GM12878 (cell line): ENCODE data around the gene LGMN. TPM values are rescaled to one million over a fixed set of nuclear protein-coding genes. Genes with fewer than 3 reads are reported as not detected.
A peak's percentile ranks its signal among the peaks of the same experiment; 100 is the strongest.
"Not testable (repeated sequence)": the region's sequence is repeated elsewhere in the genome, so short reads cannot be mapped to it uniquely, and the experiment has no call there.

Experiments used
- ATAC-seq: fragments of 200-7000 bp; cut with Tn5 transposase; 3 replicates; pipeline ENCODE4 v1.9.1; 2020; ENCODE audit warnings: mild to moderate bottlenecking, moderate library complexity
- BruUV-seq: library from RNA; stranded (reverse); fragments of 400-500 nt; replicated peaks from 2 replicates; lab custom pipeline; 2021; lab: Mats Ljungman, UMichigan
- CTCF ChIA-PET: fragments of 300-600 bp; sonication (Branson Sonifier 250); formaldehyde crosslinking; extraction: SDS; loops from one replicate; lab custom pipeline; 2021; ENCODE audit warnings: inconsistent platforms; lab: Yijun Ruan, JAX
- POLR2A ChIA-PET: fragments of 350-600 bp; formaldehyde crosslinking; extraction: SDS; loops from one replicate; lab custom pipeline; 2021; ENCODE audit warnings: inconsistent platforms; lab: Charles Lee
- RAD21 ChIA-PET: fragments of 300-600 bp; sonication (Branson Sonifier 250); formaldehyde crosslinking; loops from one replicate; lab custom pipeline; 2023; ENCODE audit warnings: antibody characterized with exemption; ENCODE audit not compliant: unreplicated experiment; lab: Charles Lee
- SMC1A ChIA-PET: fragments of 300-600 bp; sonication (Branson Sonifier 250); formaldehyde crosslinking; loops from one replicate; lab custom pipeline; 2023; ENCODE audit not compliant: unreplicated experiment, uncharacterized antibody; lab: Charles Lee
- DNase-seq: peaks from one replicate; pipeline ENCODE4 v3.0.0-alpha.2; 2011; ENCODE audit warnings: low read depth, low spot score
- FAIRE-seq: peaks from 3 replicates; lab custom pipeline; 2011; peaks lifted over from hg19 to GRCh38; lab: Jason Lieb, UNC
- H2AFZ ChIP-seq: 2 replicates; pipeline ENCODE4 v1.6.0; 2011; ENCODE audit warnings: low read depth, low read length, control low read depth; ENCODE audit not compliant: control insufficient read depth
- H3K27ac ChIP-seq: 2 replicates; pipeline ENCODE4 v1.5.1; 2011; ENCODE audit warnings: control low read depth; ENCODE audit not compliant: control insufficient read depth, insufficient read depth
- H3K27me3 ChIP-seq, 2 experiments: replicated peaks in 1 of 2; 2 replicates each; pipeline versions ENCODE4 v1.6.0 to v1.6.1; 2011; ENCODE audit warnings: low read length in 1 of 2; ENCODE audit not compliant: control insufficient read depth in 2 of 2, insufficient read depth in 2 of 2
- H3K36me3 ChIP-seq, 2 experiments: 2 replicates each; pipeline ENCODE4 v1.5.1; 2011; ENCODE audit warnings: low read length in 1 of 2; ENCODE audit not compliant: control insufficient read depth in 2 of 2, insufficient read depth in 2 of 2
- H3K4me1 ChIP-seq: 2 replicates; pipeline ENCODE4 v1.6.1; 2011; ENCODE audit warnings: mild to moderate bottlenecking, low read length, moderate library complexity, mixed read lengths; ENCODE audit not compliant: control insufficient read depth, insufficient read depth
- H3K4me2 ChIP-seq: 2 replicates; pipeline ENCODE4 v1.6.0; 2011; ENCODE audit warnings: control low read depth; ENCODE audit not compliant: control insufficient read depth, insufficient read depth
- H3K4me3 ChIP-seq: fragments of 200-600 bp; sonication (generic); 2 replicates; pipeline ENCODE4 v1.5.1; 2016
- H3K79me2 ChIP-seq: 2 replicates; pipeline ENCODE4 v1.6.0; 2011; ENCODE audit warnings: low read length; ENCODE audit not compliant: control insufficient read depth, insufficient read depth
- H3K9ac ChIP-seq: 2 replicates; pipeline ENCODE4 v1.8.0; 2011; ENCODE audit warnings: low read length, control low read depth, mixed read lengths; ENCODE audit not compliant: control insufficient read depth, insufficient read depth
- H3K9me3 ChIP-seq: replicated peaks from 3 replicates; pipeline ENCODE4 v1.5.1; 2011; ENCODE audit warnings: mild to moderate bottlenecking, low read length; ENCODE audit not compliant: control insufficient read depth, insufficient read depth
- H4K20me1 ChIP-seq: 2 replicates; pipeline ENCODE4 v1.6.0; 2011; ENCODE audit not compliant: control insufficient read depth, insufficient read depth
- RAD21 ChIP-seq: IDR thresholded peaks from 2 replicates; pipeline ENCODE4 v1.6.1; 2011; ENCODE audit warnings: mild to moderate bottlenecking, low read depth, low read length, moderate library complexity; ENCODE audit not compliant: insufficient read depth
- SMC3 ChIP-seq: IDR thresholded peaks from 2 replicates; pipeline ENCODE4 v1.6.1; 2011; ENCODE audit warnings: low read length, improper control_type of control experiment, borderline replicate concordance
- YY1 ChIP-seq: IDR thresholded peaks from 2 replicates; pipeline ENCODE4 v1.6.1; 2011; ENCODE audit warnings: low read depth, mild to moderate bottlenecking, low read length
- WGBS: methylation state at CpG from one replicate; pipeline ENCODE4 v1.1.6; 2016; ENCODE audit warnings: low lambda C conversion rate; ENCODE audit not compliant: insufficient replicate concordance, insufficient coverage; ENCODE audit errors: missing lambda C conversion rate; 5-methylcytosine and 5-hydroxymethylcytosine counted together
- in situ Hi-C: fragments of 300-500 bp; cut with MboI; formaldehyde crosslinking; loops from 9 replicates; pipeline ENCODE4 v1.14.3; 2018; ENCODE audit warnings: mixed read lengths
- intact Hi-C: fragments of 100-400 bp; cut with micrococcal nuclease; formaldehyde crosslinking; loops from one replicate; pipeline ENCODE4 v1.14.2; 2022; ENCODE audit not compliant: unreplicated experiment
- polyA plus RNA-seq, 11 experiments: library from polyadenylated mRNA; depleted of rRNA in 4 of 11; unstranded in 6 of 11; stranded (reverse) in 5 of 11; fragments of >200 nt; fragmentation: Nextera tagmentation in 4 of 11; fragmentation: Illumina TruSeq in 1 of 11; extraction: Ambion mirVana in 4 of 11; extraction: Trizol in 1 of 11; gene quantifications; 1 replicate in 1 of 11; 2 replicates in 10 of 11; pipeline versions ENCODE4 v1.2.1 to v1.2.3, GENCODE V29; 2011 to 2016; ENCODE audit warnings: inconsistent platforms in 2 of 11, missing spikeins in 2 of 11, low read depth in 1 of 11
- total RNA-seq, 4 experiments: library from RNA; depleted of rRNA in 3 of 4; stranded (reverse); fragments of >200 nt in 3 of 4; fragmentation: Illumina TruSeq in 1 of 4; extraction: Trizol in 1 of 4; gene quantifications; 2 replicates each; pipeline versions ENCODE4 v1.2.1 to v1.2.3, GENCODE V29; 2013 to 2021
- TF ChIP-seq, protein P1 (sequence below): fragments of 450-650 bp; IDR thresholded peaks from 2 replicates; pipeline ENCODE4 v1.6.1; 2016; ENCODE audit warnings: mild to moderate bottlenecking
- TF ChIP-seq, protein P2 (sequence below), 3 experiments: IDR thresholded peaks in 2 of 3; conservative IDR thresholded peaks in 1 of 3; 2 replicates each; pipeline ENCODE4 v1.5.1; 2011; ENCODE audit warnings: low read depth in 3 of 3, low read length in 3 of 3, mild to moderate bottlenecking in 3 of 3, control low read depth in 2 of 3, moderate library complexity in 2 of 3, inconsistent platforms in 1 of 3, mixed read lengths in 1 of 3; ENCODE audit not compliant: control insufficient read depth in 2 of 3, insufficient read depth in 1 of 3; ENCODE audit errors: extremely low read depth in 1 of 3

Gene LGMN
- total and polyA plus RNA-seq, 10 of the 15 experiments (the other 5 are each of a cell fraction or from before 2014, with no cell fraction given): 0.71 to 192 (median 3.9) TPM

DNA sequence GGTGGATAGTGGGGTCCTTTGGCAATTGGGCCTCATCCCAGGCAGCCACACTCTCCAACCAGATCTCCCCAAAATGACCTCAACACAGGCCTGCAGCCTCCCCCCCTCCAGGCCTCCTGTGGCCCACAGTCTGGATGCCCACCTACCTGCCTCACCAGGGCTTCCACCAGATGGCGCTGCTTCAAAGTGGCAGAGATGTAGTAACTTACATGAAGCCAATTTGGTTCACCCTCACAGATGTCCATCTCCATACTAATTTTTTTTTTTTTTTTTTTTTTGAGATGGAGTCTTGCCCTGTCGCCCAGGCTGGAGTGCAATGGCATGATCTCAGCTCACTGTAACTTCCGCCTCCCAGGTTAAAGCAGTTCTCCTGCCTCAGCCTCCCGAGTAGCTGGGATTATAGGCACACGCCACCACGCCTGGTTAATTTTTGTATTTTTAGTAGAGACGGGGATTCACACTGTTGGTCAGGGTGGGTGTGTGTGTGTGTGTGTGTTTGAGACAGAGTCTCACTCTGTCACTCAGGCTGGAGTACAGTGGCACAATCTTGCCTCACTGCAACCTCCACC lies 33.6 kb downstream of the LGMN start:
- not testable (repeated sequence) for H4K20me1 ChIP-seq, H3K4me3 ChIP-seq, H3K36me3 ChIP-seq, H3K27me3 ChIP-seq, H3K4me2 ChIP-seq, H3K9me3 ChIP-seq, H3K79me2 ChIP-seq, H2AFZ ChIP-seq, BruUV-seq, H3K27ac ChIP-seq, DNase-seq, H3K9ac ChIP-seq, H3K4me1 ChIP-seq
- CTCF ChIA-PET: interaction anchor here (0.7 to 6.4 kb wide), 14 partner anchors 9 to 128 kb away, joined by 3 to 122 read pairs (median 6); partner anchors contain the start of gene LGMN
- peak; percentile 91 for TF ChIP-seq RAD21
- peak; percentile 75; the same call in 1 of the 2 replicates for TF ChIP-seq YY1
- TF ChIP-seq, protein P1, sequence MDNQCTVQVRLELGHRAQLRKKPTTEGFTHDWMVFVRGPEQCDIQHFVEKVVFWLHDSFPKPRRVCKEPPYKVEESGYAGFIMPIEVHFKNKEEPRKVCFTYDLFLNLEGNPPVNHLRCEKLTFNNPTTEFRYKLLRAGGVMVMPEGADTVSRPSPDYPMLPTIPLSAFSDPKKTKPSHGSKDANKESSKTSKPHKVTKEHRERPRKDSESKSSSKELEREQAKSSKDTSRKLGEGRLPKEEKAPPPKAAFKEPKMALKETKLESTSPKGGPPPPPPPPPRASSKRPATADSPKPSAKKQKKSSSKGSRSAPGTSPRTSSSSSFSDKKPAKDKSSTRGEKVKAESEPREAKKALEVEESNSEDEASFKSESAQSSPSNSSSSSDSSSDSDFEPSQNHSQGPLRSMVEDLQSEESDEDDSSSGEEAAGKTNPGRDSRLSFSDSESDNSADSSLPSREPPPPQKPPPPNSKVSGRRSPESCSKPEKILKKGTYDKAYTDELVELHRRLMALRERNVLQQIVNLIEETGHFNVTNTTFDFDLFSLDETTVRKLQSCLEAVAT: peak; percentile 42; the same call in 1 of the 2 replicates
- TF ChIP-seq, protein P2, sequence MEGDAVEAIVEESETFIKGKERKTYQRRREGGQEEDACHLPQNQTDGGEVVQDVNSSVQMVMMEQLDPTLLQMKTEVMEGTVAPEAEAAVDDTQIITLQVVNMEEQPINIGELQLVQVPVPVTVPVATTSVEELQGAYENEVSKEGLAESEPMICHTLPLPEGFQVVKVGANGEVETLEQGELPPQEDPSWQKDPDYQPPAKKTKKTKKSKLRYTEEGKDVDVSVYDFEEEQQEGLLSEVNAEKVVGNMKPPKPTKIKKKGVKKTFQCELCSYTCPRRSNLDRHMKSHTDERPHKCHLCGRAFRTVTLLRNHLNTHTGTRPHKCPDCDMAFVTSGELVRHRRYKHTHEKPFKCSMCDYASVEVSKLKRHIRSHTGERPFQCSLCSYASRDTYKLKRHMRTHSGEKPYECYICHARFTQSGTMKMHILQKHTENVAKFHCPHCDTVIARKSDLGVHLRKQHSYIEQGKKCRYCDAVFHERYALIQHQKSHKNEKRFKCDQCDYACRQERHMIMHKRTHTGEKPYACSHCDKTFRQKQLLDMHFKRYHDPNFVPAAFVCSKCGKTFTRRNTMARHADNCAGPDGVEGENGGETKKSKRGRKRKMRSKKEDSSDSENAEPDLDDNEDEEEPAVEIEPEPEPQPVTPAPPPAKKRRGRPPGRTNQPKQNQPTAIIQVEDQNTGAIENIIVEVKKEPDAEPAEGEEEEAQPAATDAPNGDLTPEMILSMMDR (IDR thresholded peaks at IDR 0.05 in 2 of 3, conservative IDR thresholded peaks at IDR 0.05 in 1 of 3; ENCODE audit: control insufficient read depth in 2 of 3, extremely low read depth in 1 of 3, insufficient read depth in 1 of 3, low read depth in 3 of 3, low read length in 3 of 3): peak; percentile 75 to 85 (median 79)
- TF ChIP-seq SMC3: peak; percentile 94
- WGBS: 83% methylated on average over 6 of the region's 7 CpGs
- POLR2A ChIA-PET: interaction anchor here (0.6 to 0.9 kb wide), 4 partner anchors 19 to 71 kb away, joined by 3 to 7 read pairs (median 4); no protein-coding TSS in a partner anchor
- in situ Hi-C loops (loop anchor here (5.0 kb wide), 1 partner anchor 67 kb away; no protein-coding TSS in a partner anchor), intact Hi-C loops (loop anchor here (1.0 to 10.0 kb wide), 2 partner anchors 68 to 450 kb away; no protein-coding TSS in a partner anchor)
- RAD21 ChIA-PET: interaction anchor here (0.6 to 7.8 kb wide), 9 partner anchors 10 to 73 kb away, joined by 3 to 106 read pairs (median 3); no protein-coding TSS in a partner anchor
- SMC1A ChIA-PET: interaction anchor here (0.9 to 11.0 kb wide), 10 partner anchors 16 to 86 kb away, joined by 3 to 151 read pairs (median 4); no protein-coding TSS in a partner anchor
- ATAC-seq (peak; percentile 97), FAIRE-seq (peak; percentile 90)
